Bronchial epithelial cell (primary cell): Measurements from ENCODE around the gene WNT3. TPM values are rescaled to one million over a fixed set of nuclear protein-coding genes. Genes with fewer than 3 reads are reported as not detected.
"Not testable (repeated sequence)": the region's sequence is repeated elsewhere in the genome, so short reads cannot be mapped to it uniquely, and the experiment has no call there.

ENCODE experiments used
- DNase-seq: peaks from one replicate; pipeline ENCODE4 v3.0.0-alpha.2; 2010; ENCODE audit warnings: low read depth
- FAIRE-seq: peaks from 2 replicates; lab custom pipeline; 2011; peaks lifted over from hg19 to GRCh38; lab: Jason Lieb, UNC
- H3K27me3 ChIP-seq: 2 replicates; pipeline ENCODE4 v1.5.1; 2011; ENCODE audit warnings: low read length; ENCODE audit not compliant: control insufficient read depth, insufficient read depth
- H3K36me3 ChIP-seq: 2 replicates; pipeline ENCODE4 v1.5.1; 2011; ENCODE audit warnings: low read length; ENCODE audit not compliant: control insufficient read depth, insufficient read depth
- H3K4me3 ChIP-seq: 2 replicates; pipeline ENCODE4 v1.5.1; 2011; ENCODE audit warnings: mild to moderate bottlenecking, low read depth, low read length, control low read depth
- total RNA-seq: library from RNA; depleted of rRNA; stranded (reverse); fragments of >200 nt; gene quantifications from 2 replicates; pipeline ENCODE4 v1.2.1, GENCODE V29; 2014
- TF ChIP-seq, protein P1 (sequence below): IDR thresholded peaks from 2 replicates; pipeline ENCODE4 v1.5.1; 2011; ENCODE audit warnings: mild to moderate bottlenecking, moderate library complexity, low read length, control low read depth, inconsistent platforms; ENCODE audit not compliant: insufficient read depth, severe bottlenecking

The WNT3 gene
- total RNA-seq, 1 donor from 2014 or later: 0.79 TPM

DNA sequence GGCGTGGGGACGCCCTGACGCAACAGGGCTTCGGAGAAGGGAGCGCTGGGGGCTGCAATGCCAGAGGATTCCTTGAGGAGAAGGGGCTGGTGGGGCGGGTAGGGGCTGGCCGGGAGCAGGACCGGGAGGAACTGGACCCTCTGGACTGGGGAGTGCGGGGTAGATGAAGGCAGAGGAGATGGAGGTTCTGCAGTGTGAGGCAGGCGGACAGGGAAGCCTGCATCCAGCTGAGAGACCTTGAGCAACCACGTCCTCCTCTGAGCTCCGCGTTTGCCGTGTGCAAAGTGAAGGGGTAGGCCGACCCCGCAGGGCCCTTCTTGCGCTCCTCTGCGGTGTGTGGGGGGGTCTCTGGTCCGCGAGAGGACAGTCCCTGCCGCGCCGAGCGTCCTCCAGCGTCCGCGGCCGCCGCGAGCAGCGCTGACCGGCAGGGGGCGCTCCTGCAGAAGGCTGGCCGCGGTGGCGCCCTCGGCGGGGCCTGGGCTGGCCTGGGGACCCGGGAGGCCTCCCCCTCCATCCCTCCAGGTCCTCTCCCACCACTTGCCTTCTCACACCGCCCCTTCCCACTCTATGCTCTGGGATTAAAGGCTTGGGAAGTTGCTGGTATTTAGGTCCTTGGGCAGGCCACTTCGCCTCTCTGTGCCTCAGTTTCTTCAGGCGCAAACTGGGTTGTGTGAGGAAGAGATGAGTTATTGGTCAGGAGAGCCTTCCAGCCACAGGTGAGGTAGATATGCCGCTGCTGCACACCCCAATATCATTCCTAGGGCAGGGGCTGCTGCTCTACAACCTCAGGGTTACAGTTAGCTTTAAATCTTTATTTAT is 23.3 kb upstream of the WNT3 start:
- H3K36me3 ChIP-seq: no peaks in the 10 kb centered on the region
- no peak overlapping the region for H3K4me3 ChIP-seq
- H3K27me3 ChIP-seq: peaks cover 8% of the 10 kb centered on the region
- FAIRE-seq (no peak), DNase-seq (no peak)
- TF ChIP-seq, protein P1, sequence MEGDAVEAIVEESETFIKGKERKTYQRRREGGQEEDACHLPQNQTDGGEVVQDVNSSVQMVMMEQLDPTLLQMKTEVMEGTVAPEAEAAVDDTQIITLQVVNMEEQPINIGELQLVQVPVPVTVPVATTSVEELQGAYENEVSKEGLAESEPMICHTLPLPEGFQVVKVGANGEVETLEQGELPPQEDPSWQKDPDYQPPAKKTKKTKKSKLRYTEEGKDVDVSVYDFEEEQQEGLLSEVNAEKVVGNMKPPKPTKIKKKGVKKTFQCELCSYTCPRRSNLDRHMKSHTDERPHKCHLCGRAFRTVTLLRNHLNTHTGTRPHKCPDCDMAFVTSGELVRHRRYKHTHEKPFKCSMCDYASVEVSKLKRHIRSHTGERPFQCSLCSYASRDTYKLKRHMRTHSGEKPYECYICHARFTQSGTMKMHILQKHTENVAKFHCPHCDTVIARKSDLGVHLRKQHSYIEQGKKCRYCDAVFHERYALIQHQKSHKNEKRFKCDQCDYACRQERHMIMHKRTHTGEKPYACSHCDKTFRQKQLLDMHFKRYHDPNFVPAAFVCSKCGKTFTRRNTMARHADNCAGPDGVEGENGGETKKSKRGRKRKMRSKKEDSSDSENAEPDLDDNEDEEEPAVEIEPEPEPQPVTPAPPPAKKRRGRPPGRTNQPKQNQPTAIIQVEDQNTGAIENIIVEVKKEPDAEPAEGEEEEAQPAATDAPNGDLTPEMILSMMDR: peak; percentile 59

DNA sequence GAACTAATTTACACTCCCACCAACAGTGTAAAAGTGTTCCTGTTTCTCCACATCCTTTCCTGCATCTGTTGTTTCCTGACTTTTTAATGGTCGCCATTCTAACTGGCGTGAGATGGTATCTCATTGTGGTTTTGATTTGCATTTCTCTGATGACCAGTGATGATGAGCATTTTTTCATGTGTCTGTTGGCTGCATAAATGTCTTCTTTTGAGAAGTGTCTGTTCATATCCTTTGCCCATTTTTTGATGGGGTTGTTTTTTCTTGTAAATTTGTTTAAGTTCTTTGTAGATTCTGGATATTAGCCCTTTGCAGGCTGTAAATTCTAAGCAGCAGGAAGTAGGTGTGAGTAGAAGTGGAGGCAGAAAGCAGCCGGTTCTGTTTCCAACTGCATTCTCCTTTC is 22.1 kb upstream of the WNT3 start:
- not testable (repeated sequence) for H3K4me3 ChIP-seq, DNase-seq, H3K27me3 ChIP-seq, FAIRE-seq, H3K36me3 ChIP-seq

DNA sequence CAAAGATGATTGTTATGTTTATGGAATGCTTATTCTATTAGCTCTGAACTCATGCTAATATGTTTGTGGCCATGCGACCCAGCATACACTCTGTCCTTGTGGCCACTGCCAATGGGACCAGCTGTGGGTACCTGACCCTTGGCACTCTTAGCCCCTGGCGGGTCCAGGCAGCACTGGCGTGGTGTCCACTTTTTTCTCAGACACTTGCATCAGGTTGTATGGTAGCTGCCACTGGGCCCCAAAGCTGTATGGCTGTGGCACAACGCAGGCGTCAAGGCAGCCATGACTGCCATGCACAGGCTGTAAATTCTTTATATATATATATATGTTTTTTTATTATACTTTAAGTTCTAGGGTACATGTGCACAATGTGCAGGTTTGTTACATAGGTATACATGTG is 20.7 kb upstream of the WNT3 start:
- TF ChIP-seq, protein P1: no peak
- FAIRE-seq (no peak), DNase-seq (no peak)
- Histone ChIP-seq H3K36me3 (no peaks in the 10 kb centered on the region), H3K4me3 (no peak overlapping the region), H3K27me3 (peaks cover 4% of the 10 kb centered on the region)

DNA sequence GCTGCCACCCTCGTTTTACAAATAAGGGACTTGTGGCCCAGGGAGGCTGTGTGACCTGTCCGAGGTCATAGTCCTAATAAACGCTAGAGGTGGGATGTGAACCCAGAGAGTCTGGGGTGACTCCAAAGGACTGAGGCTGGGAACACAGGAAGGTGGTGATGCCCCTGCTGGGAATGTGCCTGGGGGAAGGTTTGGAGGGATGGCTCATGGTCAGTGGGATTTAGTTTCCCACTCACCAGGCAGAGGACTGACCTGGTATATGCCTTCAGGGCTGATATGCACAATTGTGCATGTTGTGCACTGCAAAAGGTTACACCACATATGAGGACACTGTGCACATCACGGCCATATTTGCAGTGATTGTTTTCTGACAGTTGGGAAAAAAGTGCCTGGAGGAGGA is 19.0 kb upstream of the WNT3 start:
- Histone ChIP-seq H3K36me3 (no peaks in the 10 kb centered on the region), H3K4me3 (no peak overlapping the region), H3K27me3 (peaks cover 4% of the 10 kb centered on the region)
- DNase-seq (no peak), FAIRE-seq (no peak)
- TF ChIP-seq, protein P1: no peak

DNA sequence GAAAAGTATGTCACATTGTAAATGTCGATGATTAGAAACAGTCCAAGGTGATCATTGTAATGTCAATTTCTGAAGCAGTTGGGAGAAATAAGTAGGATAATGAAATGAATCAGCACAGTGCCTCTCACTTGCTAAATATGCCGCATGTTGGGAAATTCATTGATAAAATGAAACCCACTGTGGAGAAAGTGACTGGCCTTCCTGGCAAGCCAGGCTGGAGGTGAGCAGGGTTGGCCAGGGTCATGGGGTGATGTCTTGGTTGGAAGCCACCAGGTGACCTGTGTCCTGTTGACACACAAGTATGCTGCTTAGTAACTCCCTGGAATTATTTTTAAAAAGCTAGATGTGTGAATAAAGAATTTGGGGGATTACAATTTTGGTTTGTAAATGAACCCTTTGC is 18.0 kb upstream of the WNT3 start:
- Histone ChIP-seq H3K36me3 (no peaks in the 10 kb centered on the region), H3K4me3 (no peak overlapping the region), H3K27me3 (peaks cover 4% of the 10 kb centered on the region)
- TF ChIP-seq, protein P1: no peak
- FAIRE-seq: no peak
- no peak for DNase-seq

DNA sequence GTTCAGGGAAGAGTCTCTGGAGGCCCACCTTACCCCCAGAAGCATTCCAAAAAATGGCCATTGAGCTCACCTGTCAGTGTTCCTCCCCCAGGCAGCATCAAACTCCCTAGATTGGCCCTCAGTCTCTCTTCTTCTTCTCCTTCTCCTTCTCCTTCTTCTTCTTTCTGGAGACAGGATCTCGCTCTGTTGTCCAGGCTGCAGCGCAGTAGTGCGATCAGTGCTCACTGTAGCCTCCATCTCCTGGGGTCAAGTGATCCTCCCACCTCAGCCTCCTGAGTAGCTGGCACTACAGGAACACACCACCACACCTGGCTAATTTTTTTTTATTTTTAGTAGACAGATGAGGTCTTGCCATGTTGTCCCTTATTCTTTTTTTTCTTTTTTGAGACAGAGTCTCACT is 16.4 kb upstream of the WNT3 start:
- Histone ChIP-seq H3K27me3 (no peaks in the 10 kb centered on the region), H3K36me3 (no peaks in the 10 kb centered on the region), H3K4me3 (no peak overlapping the region)
- DNase-seq (no peak), FAIRE-seq (no peak)
- TF ChIP-seq, protein P1: no peak
